ENCODE measurements around the gene RARB.

DNA sequence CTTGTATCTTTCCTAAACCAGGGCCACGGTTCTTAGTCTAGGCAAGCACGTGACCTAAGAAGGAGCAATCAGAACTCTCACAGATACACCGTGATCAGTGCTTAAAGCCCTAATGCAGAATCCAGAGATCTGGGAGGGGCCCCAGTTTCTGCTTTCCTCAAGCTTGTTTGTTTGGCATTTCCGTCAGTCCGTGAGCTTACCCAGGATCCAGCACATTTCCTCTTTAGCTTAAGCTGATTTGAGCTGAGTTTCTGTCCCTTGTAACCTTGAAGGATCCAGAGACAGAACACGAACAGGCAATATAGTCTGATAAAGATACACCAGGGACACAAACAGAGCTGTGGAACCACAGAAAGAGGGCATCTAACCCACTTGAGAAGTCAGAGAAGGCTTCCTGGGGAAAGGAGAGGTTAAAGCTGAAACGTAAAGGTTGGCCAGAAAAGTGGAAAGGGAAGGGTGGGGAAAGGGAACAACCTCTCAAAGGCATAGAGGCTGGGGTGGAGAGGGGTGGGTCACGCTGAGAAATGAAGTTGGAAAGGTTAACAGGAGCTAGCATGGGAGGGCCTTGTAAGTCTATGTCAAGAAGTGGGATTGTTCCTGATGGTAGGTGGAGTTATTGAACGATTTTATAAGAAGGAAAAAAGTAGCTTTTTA, 42.1 kb upstream of the RARB start:
- TF ChIP-seq, protein P1, sequence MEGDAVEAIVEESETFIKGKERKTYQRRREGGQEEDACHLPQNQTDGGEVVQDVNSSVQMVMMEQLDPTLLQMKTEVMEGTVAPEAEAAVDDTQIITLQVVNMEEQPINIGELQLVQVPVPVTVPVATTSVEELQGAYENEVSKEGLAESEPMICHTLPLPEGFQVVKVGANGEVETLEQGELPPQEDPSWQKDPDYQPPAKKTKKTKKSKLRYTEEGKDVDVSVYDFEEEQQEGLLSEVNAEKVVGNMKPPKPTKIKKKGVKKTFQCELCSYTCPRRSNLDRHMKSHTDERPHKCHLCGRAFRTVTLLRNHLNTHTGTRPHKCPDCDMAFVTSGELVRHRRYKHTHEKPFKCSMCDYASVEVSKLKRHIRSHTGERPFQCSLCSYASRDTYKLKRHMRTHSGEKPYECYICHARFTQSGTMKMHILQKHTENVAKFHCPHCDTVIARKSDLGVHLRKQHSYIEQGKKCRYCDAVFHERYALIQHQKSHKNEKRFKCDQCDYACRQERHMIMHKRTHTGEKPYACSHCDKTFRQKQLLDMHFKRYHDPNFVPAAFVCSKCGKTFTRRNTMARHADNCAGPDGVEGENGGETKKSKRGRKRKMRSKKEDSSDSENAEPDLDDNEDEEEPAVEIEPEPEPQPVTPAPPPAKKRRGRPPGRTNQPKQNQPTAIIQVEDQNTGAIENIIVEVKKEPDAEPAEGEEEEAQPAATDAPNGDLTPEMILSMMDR (conservative IDR thresholded peaks at IDR 0.05), result no peak
- no peak for TF ChIP-seq ZFX (IDR thresholded peaks at IDR 0.05)
